ENCODE results near the gene SEC24C. TPM values are rescaled to one million over a fixed set of nuclear protein-coding genes. Genes with fewer than 3 reads are reported as not detected.
A peak's percentile ranks its signal among the peaks of the same experiment; 100 is the strongest.

SEC24C gene
- total and polyA plus RNA-seq, 2 of the 4 experiments (the other 2 are of a cell fraction), result 74.2 to 88.9 TPM

- no peak overlapping the region for H4K91ac ChIP-seq (ENCODE audit: insufficient read depth, low read depth, low read length)
- ATAC-seq (ENCODE audit: low read depth) (no peak), DNase-seq (no peak)
- no peaks in the 10 kb centered on the region for H3K9me3 ChIP-seq (ENCODE audit: control insufficient read depth, insufficient read depth, low read length)
- no peak overlapping the region; the same call in 1 of the 2 replicates for H3K14ac ChIP-seq (replicated peaks; ENCODE audit: low read depth, low read length)
- peak overlapping the region; percentile 76 for H2BK5ac ChIP-seq (ENCODE audit: low read depth, low read length, poor library complexity, severe bottlenecking)
- peaks cover 10% of the 10 kb centered on the region; the same call in 1 of the 2 replicates for H3K9me1 ChIP-seq (ENCODE audit: insufficient read depth, low read length)
- TF ChIP-seq NFE2L2 (IDR thresholded peaks at IDR 0.05; ENCODE audit: low read depth, low read length) (no peak), MAFK (IDR thresholded peaks at IDR 0.05; ENCODE audit: low read depth, low read length) (no peak), MAZ (IDR thresholded peaks at IDR 0.05; ENCODE audit: borderline replicate concordance, low read depth, low read length) (no peak), RFX5 (IDR thresholded peaks at IDR 0.05; ENCODE audit: low read depth, low read length) (no peak), SMC3 (IDR thresholded peaks at IDR 0.05; ENCODE audit: low read depth, low read length) (no peak), POLR2A (IDR thresholded peaks at IDR 0.05; ENCODE audit: low read depth, low read length) (no peak), RCOR1 (IDR thresholded peaks at IDR 0.05; ENCODE audit: insufficient replicate concordance, low read length) (no peak), MXI1 (IDR thresholded peaks at IDR 0.05; ENCODE audit: borderline replicate concordance, low read depth, low read length) (no peak), CHD1 (IDR thresholded peaks at IDR 0.05; ENCODE audit: low read depth, low read length) (no peak), RAD21 (IDR thresholded peaks at IDR 0.05; ENCODE audit: low read length) (no peak), CTCF (conservative IDR thresholded peaks at IDR 0.05; ENCODE audit: low read depth, low read length) (no peak)
- in situ Hi-C loops (cut with MboI; ENCODE audit: low sequenced_read_pairs) (no loop called here), intact Hi-C loops (cut with micrococcal nuclease) (no loop called here), dilution Hi-C loops (cut with HindIII; ENCODE audit: low sequenced_read_pairs, unreplicated experiment) (no loop called here)
- ChIA-PET CTCF (interaction anchor here (0.6 to 0.7 kb wide), 2 partner anchors 13 to 30 kb away, joined by 3 read pairs; no protein-coding TSS in a partner anchor), POLR2A (ENCODE audit: unreplicated experiment) (no interaction called here)
- H3K9ac ChIP-seq (ENCODE audit: low read depth, low read length), result peak overlapping the region; percentile 44; the same call in 1 of the 2 replicates
- H3K36me3 ChIP-seq (ENCODE audit: control insufficient read depth, insufficient read depth, low read length), result peaks cover 23% of the 10 kb centered on the region
- H2BK15ac ChIP-seq (ENCODE audit: low read depth, low read length), result 0 out of 3 replicates have a peak overlapping the region, but pooled peaks have one; percentile 25
- no peak overlapping the region for H2AK5ac ChIP-seq (ENCODE audit: low read depth, low read length)
- H3K79me1 ChIP-seq (ENCODE audit: low read depth in 1 of 2, low read length in 2 of 2), result peaks cover under 1 to 14% of the 10 kb centered on the region in 2 experiments; a peak in 3 of 4 replicates
- peaks cover 10% of the 10 kb centered on the region for H3K4me1 ChIP-seq (ENCODE audit: control insufficient read depth, insufficient read depth, low read length)
- peak overlapping the region; percentile 16; the same call in 1 of the 2 replicates for H2BK120ac ChIP-seq (ENCODE audit: low read depth, low read length)
- peak overlapping the region; percentile 75; the same call in 1 of the 2 replicates for H3K18ac ChIP-seq (ENCODE audit: low read depth, low read length)
- H3K4me3 ChIP-seq (ENCODE audit: insufficient read depth, low read depth, low read length), result no peak overlapping the region
- BruUV-seq (replicated peaks), result no TSS peak
- no peak overlapping the region for H2BK20ac ChIP-seq (ENCODE audit: low read depth, low read length)
- H4K5ac ChIP-seq (ENCODE audit: low read depth, low read length), result peak overlapping the region; percentile 47; the same call in 1 of the 2 replicates
- H4K20me1 ChIP-seq (ENCODE audit: insufficient read depth, low read length), result no peaks in the 10 kb centered on the region
- H3K23ac ChIP-seq (ENCODE audit: low read depth, low read length), result no peak overlapping the region
- peak overlapping the region; percentile 83; the same call in 1 of the 2 replicates for H3K27ac ChIP-seq (ENCODE audit: insufficient read depth, low read length)
- H3K4me2 ChIP-seq (ENCODE audit: low read depth, low read length), result peak overlapping the region; percentile 38; the same call in 1 of the 2 replicates
- no peak overlapping the region for H3K56ac ChIP-seq (ENCODE audit: extremely low read depth, insufficient read depth, low read length)
- H2AK9ac ChIP-seq (replicated peaks; ENCODE audit: low read depth, low read length, poor library complexity), result no peak overlapping the region
- peak overlapping the region; percentile 7; the same call in 1 of the 2 replicates for H3K4ac ChIP-seq (ENCODE audit: low read depth, low read length)
- peak overlapping the region in 1 of 2 experiments; percentile 66; a peak in 2 of 4 replicates for H4K8ac ChIP-seq (ENCODE audit: low read depth in 2 of 2, low read length in 2 of 2)
- no peaks in the 10 kb centered on the region for H3K27me3 ChIP-seq (ENCODE audit: control insufficient read depth, insufficient read depth, low read length)
- H2AFZ ChIP-seq (replicated peaks; ENCODE audit: low read length, poor library complexity), result no peak overlapping the region
Observed at GRCh38 chr10:73815719-73816030, 71.5 kb downstream of the SEC24C start.

Data from IMR-90 (cell line).